ENCODE measurements around the gene ALS2CL. TPM values are rescaled to one million over a fixed set of nuclear protein-coding genes. Genes with fewer than 3 reads are reported as not detected.

Gene ALS2CL
- total RNA-seq, 2 experiments from 2014 or later, result 6.9 to 7.4 TPM

GRCh38 chr3:46659285-46659684 is 34.2 kb downstream of the ALS2CL start:
- Mint-ChIP-seq H3K9me3 (no peaks in the 10 kb centered on the region), H3K27me3 (peaks cover 10% of the 10 kb centered on the region), H3K27ac (no peak overlapping the region), H3K4me1 (peaks cover 3% of the 10 kb centered on the region), H3K4me3 (no peak overlapping the region), H3K36me3 (ENCODE audit: low read depth) (no peaks in the 10 kb centered on the region)
- CTCF ChIA-PET, result no interaction called here
- POLR2A ChIA-PET, result no interaction called here
- DNase-seq, result peak; percentile 8

- H3K27ac Mint-ChIP-seq, result no peak overlapping the region
- H3K9me3 Mint-ChIP-seq, result peaks cover 4% of the 10 kb centered on the region
- H3K4me3 Mint-ChIP-seq, result no peak overlapping the region
- H3K36me3 Mint-ChIP-seq (ENCODE audit: low read depth), result no peaks in the 10 kb centered on the region
- ChIA-PET CTCF (interaction anchor here (1.0 kb wide), 1 partner anchor 168 kb away, joined by 3 read pairs; no protein-coding TSS in a partner anchor), POLR2A (no interaction called here)
- no peak for DNase-seq
- H3K4me1 Mint-ChIP-seq, result peaks cover 3% of the 10 kb centered on the region
- H3K27me3 Mint-ChIP-seq, result peaks cover 14% of the 10 kb centered on the region
These were observed 36.5 kb downstream of the ALS2CL start for GRCh38 chr3:46656778-46657556.

- Mint-ChIP-seq H3K27ac (no peak overlapping the region), H3K36me3 (ENCODE audit: low read depth) (no peaks in the 10 kb centered on the region), H3K27me3 (peaks cover 25% of the 10 kb centered on the region), H3K4me1 (peaks cover 3% of the 10 kb centered on the region), H3K4me3 (no peak overlapping the region), H3K9me3 (peaks cover 9% of the 10 kb centered on the region)
- POLR2A ChIA-PET, result no interaction called here
- CTCF ChIA-PET, result no interaction called here
- no peak for DNase-seq
These were observed 38.2 kb downstream of the ALS2CL start for GRCh38 chr3:46655271-46655670.

GRCh38 chr3:46651084-46651483 is 42.4 kb downstream of the ALS2CL start:
- ChIA-PET POLR2A (no interaction called here), CTCF (no interaction called here)
- no peak overlapping the region for H3K27ac Mint-ChIP-seq
- no peaks in the 10 kb centered on the region for H3K36me3 Mint-ChIP-seq (ENCODE audit: low read depth)
- peaks cover 9% of the 10 kb centered on the region for H3K9me3 Mint-ChIP-seq
- H3K4me3 Mint-ChIP-seq, result no peak overlapping the region
- H3K27me3 Mint-ChIP-seq, result peaks cover 31% of the 10 kb centered on the region
- DNase-seq, result no peak
- no peaks in the 10 kb centered on the region for H3K4me1 Mint-ChIP-seq

- CTCF ChIA-PET, result no interaction called here
- H3K27me3 Mint-ChIP-seq, result peaks cover 31% of the 10 kb centered on the region
These were observed 44.0 kb downstream of the ALS2CL start for GRCh38 chr3:46649436-46649835.

GRCh38 chr3:46648096-46648495 is 45.4 kb downstream of the ALS2CL start:
- Mint-ChIP-seq H3K27me3 (peaks cover 40% of the 10 kb centered on the region), H3K36me3 (ENCODE audit: low read depth) (no peaks in the 10 kb centered on the region), H3K27ac (no peak overlapping the region), H3K4me1 (no peaks in the 10 kb centered on the region), H3K9me3 (peaks cover 9% of the 10 kb centered on the region), H3K4me3 (no peak overlapping the region)
- DNase-seq, result no peak
- ChIA-PET CTCF (no interaction called here), POLR2A (no interaction called here)

More at GRCh38 chr3:46649436-46649835, 44.0 kb downstream of the ALS2CL start:
- POLR2A ChIA-PET, result no interaction called here
- Mint-ChIP-seq H3K27ac (no peak overlapping the region), H3K9me3 (peaks cover 9% of the 10 kb centered on the region), H3K4me1 (no peaks in the 10 kb centered on the region), H3K36me3 (ENCODE audit: low read depth) (no peaks in the 10 kb centered on the region), H3K4me3 (no peak overlapping the region)
- no peak for DNase-seq

GRCh38 chr3:46646700-46647099 is 46.8 kb downstream of the ALS2CL start:
- CTCF ChIA-PET, result no interaction called here
- Mint-ChIP-seq H3K4me1 (no peaks in the 10 kb centered on the region), H3K36me3 (ENCODE audit: low read depth) (no peaks in the 10 kb centered on the region), H3K27me3 (peaks cover 34% of the 10 kb centered on the region), H3K4me3 (no peak overlapping the region), H3K9me3 (peaks cover 3% of the 10 kb centered on the region), H3K27ac (no peak overlapping the region)
- POLR2A ChIA-PET, result no interaction called here
- DNase-seq, result no peak

GRCh38 chr3:46643701-46644100 is 49.8 kb downstream of the ALS2CL start:
- no peak for DNase-seq
- Mint-ChIP-seq H3K27me3 (peaks cover 36% of the 10 kb centered on the region), H3K27ac (no peak overlapping the region), H3K9me3 (peaks cover 9% of the 10 kb centered on the region), H3K4me3 (no peak overlapping the region), H3K36me3 (ENCODE audit: low read depth) (no peaks in the 10 kb centered on the region), H3K4me1 (no peaks in the 10 kb centered on the region)
- ChIA-PET CTCF (no interaction called here), POLR2A (no interaction called here)

- POLR2A ChIA-PET, result no interaction called here
These were observed 50.5 kb downstream of the ALS2CL start for GRCh38 chr3:46642971-46643370.

GRCh38 chr3:46640927-46641326 is 52.6 kb downstream of the ALS2CL start:
- no peaks in the 10 kb centered on the region for H3K4me1 Mint-ChIP-seq
- no peaks in the 10 kb centered on the region for H3K36me3 Mint-ChIP-seq (ENCODE audit: low read depth)
- peaks cover 38% of the 10 kb centered on the region for H3K27me3 Mint-ChIP-seq
- H3K9me3 Mint-ChIP-seq, result peaks cover 9% of the 10 kb centered on the region
- no peak overlapping the region for H3K27ac Mint-ChIP-seq
- POLR2A ChIA-PET, result no interaction called here
- CTCF ChIA-PET, result interaction anchor here (0.9 to 1.5 kb wide), 2 partner anchors 9 to 12 kb away, joined by 3 to 6 read pairs; no protein-coding TSS in a partner anchor
- no peak overlapping the region for H3K4me3 Mint-ChIP-seq
- no peak for DNase-seq

More at GRCh38 chr3:46642971-46643370, 50.5 kb downstream of the ALS2CL start:
- Mint-ChIP-seq H3K4me3 (no peak overlapping the region), H3K36me3 (ENCODE audit: low read depth) (no peaks in the 10 kb centered on the region), H3K4me1 (no peaks in the 10 kb centered on the region), H3K9me3 (peaks cover 9% of the 10 kb centered on the region), H3K27me3 (peaks cover 36% of the 10 kb centered on the region), H3K27ac (no peak overlapping the region)
- no peak for DNase-seq
- CTCF ChIA-PET, result no interaction called here

- Mint-ChIP-seq H3K9me3 (peaks cover 9% of the 10 kb centered on the region), H3K4me3 (no peak overlapping the region), H3K4me1 (peaks cover 4% of the 10 kb centered on the region), H3K27ac (no peak overlapping the region), H3K36me3 (ENCODE audit: low read depth) (no peaks in the 10 kb centered on the region), H3K27me3 (peaks cover 41% of the 10 kb centered on the region)
- CTCF ChIA-PET, result interaction anchor here (1.3 to 2.1 kb wide), 2 partner anchors 9 to 151 kb away, joined by 6 to 7 read pairs; no protein-coding TSS in a partner anchor
- POLR2A ChIA-PET, result no interaction called here
- no peak for DNase-seq
These were observed 54.3 kb downstream of the ALS2CL start for GRCh38 chr3:46639221-46639620.

- Mint-ChIP-seq H3K4me3 (no peak overlapping the region), H3K36me3 (ENCODE audit: low read depth) (no peaks in the 10 kb centered on the region), H3K27ac (no peak overlapping the region), H3K27me3 (peaks cover 13% of the 10 kb centered on the region), H3K4me1 (peaks cover 8% of the 10 kb centered on the region), H3K9me3 (no peaks in the 10 kb centered on the region)
- no peak for DNase-seq
- ChIA-PET CTCF (no interaction called here), POLR2A (no interaction called here)
These were observed 58.6 kb downstream of the ALS2CL start for GRCh38 chr3:46634856-46635255.

GRCh38 chr3:46632792-46633191 is 60.7 kb downstream of the ALS2CL start:
- Mint-ChIP-seq H3K9me3 (no peaks in the 10 kb centered on the region), H3K36me3 (ENCODE audit: low read depth) (no peaks in the 10 kb centered on the region), H3K27ac (no peak overlapping the region), H3K4me1 (peaks cover 20% of the 10 kb centered on the region), H3K4me3 (no peak overlapping the region), H3K27me3 (peaks cover 13% of the 10 kb centered on the region)
- POLR2A ChIA-PET, result no interaction called here
- CTCF ChIA-PET, result interaction anchor here (1.2 to 9.9 kb wide), 2 partner anchors 9 to 146 kb away, joined by 3 to 222 read pairs; no protein-coding TSS in a partner anchor
- DNase-seq, result no peak

All from activated CD4-positive, alpha-beta memory T cell treated with anti-CD3 and anti-CD28 coated beads, Interleukin-2, amount 10 ng/mL, durations not matched to agents 7 days and 5 days (primary cell).